Panc1 (cell line): ENCODE results near the gene RAB7B.

ENCODE experiments used
- CTCF ChIP-seq: fragments of 450-650 bp; IDR thresholded peaks from 2 replicates; pipeline ENCODE4 v1.5.1; 2017; ENCODE audit warnings: mild to moderate bottlenecking
- POLR2AphosphoS5 ChIP-seq: IDR thresholded peaks from 2 replicates; pipeline ENCODE4 v1.6.1; 2012; ENCODE audit warnings: mild to moderate bottlenecking, low read depth, low read length, moderate library complexity
- TF ChIP-seq, protein P1 (sequence below), 2 experiments: IDR thresholded peaks; 2 replicates each; pipeline ENCODE4 v1.6.1; 2011 to 2012; ENCODE audit warnings: low read depth in 2 of 2, control low read depth in 1 of 2, low read length in 1 of 2, mild to moderate bottlenecking in 1 of 2, moderate library complexity in 1 of 2; ENCODE audit not compliant: insufficient read depth in 1 of 2

DNA sequence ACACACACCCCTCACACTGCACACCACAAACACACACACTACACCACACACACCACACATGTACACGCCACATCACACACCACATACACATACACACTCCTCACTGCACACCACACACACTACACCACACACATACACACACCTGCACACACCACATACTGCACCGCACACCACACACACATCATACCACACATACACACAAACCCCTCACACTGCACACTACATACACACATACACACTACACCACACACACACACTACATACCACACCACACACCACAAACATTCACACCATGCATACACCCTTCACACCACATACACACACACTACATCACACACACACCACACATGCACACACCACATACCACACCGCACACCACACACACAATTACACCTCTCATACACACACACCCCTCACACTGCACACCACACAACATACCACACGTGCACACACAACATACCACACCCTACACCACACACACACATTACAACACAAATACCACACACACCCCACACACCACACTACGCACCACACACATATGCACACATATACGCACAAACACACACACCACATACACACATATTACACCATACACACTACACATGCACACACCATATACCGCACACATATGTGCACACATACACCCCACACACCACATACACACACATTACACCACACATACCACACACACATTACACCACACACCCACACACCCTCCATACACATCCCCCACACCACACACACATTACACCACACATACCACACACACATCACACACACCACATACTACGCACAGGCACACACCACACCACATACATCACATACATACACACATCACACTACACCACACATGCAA lies 29.6 kb downstream of the RAB7B start:
- TF ChIP-seq CTCF (no peak), POLR2AphosphoS5 (no peak)
- TF ChIP-seq, protein P1, sequence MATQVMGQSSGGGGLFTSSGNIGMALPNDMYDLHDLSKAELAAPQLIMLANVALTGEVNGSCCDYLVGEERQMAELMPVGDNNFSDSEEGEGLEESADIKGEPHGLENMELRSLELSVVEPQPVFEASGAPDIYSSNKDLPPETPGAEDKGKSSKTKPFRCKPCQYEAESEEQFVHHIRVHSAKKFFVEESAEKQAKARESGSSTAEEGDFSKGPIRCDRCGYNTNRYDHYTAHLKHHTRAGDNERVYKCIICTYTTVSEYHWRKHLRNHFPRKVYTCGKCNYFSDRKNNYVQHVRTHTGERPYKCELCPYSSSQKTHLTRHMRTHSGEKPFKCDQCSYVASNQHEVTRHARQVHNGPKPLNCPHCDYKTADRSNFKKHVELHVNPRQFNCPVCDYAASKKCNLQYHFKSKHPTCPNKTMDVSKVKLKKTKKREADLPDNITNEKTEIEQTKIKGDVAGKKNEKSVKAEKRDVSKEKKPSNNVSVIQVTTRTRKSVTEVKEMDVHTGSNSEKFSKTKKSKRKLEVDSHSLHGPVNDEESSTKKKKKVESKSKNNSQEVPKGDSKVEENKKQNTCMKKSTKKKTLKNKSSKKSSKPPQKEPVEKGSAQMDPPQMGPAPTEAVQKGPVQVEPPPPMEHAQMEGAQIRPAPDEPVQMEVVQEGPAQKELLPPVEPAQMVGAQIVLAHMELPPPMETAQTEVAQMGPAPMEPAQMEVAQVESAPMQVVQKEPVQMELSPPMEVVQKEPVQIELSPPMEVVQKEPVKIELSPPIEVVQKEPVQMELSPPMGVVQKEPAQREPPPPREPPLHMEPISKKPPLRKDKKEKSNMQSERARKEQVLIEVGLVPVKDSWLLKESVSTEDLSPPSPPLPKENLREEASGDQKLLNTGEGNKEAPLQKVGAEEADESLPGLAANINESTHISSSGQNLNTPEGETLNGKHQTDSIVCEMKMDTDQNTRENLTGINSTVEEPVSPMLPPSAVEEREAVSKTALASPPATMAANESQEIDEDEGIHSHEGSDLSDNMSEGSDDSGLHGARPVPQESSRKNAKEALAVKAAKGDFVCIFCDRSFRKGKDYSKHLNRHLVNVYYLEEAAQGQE (IDR thresholded peaks at IDR 0.05; ENCODE audit: insufficient read depth in 1 of 2, low read depth in 2 of 2, low read length in 1 of 2) = no peak
